SK-N-SH (cell line): Measurements from ENCODE around the gene FGG. TPM values are rescaled to one million over a fixed set of nuclear protein-coding genes. Genes with fewer than 3 reads are reported as not detected.

Source experiments
- CTCF ChIA-PET: fragments of 300-600, 350-600 bp; formaldehyde crosslinking; extraction: SDS; loops from one replicate; lab custom pipeline; 2021; lab: Yijun Ruan, JAX
- POLR2A ChIA-PET: fragments of 350-600 bp; sonication (Branson Sonifier 250); formaldehyde crosslinking; extraction: SDS; loops from one replicate; lab custom pipeline; 2020; ENCODE audit warnings: antibody characterized with exemption, inconsistent platforms; lab: Yijun Ruan, JAX
- DNase-seq: peaks from one replicate; pipeline ENCODE4 v3.0.0; 2012
- H2AFZ ChIP-seq: fragments of 200-600 bp; sonication (generic); 2 replicates; pipeline ENCODE4 v1.8.1; 2016; ENCODE audit warnings: antibody characterized with exemption, mild to moderate bottlenecking, low read depth
- H3F3A ChIP-seq: fragments of 200-600 bp; sonication (generic); replicated peaks from 2 replicates; pipeline ENCODE3; 2016; ENCODE audit warnings: antibody characterized with exemption, mild to moderate bottlenecking; ENCODE audit not compliant: insufficient read depth
- H3K27ac ChIP-seq, 2 experiments: fragments of 200-500 bp in 1 of 2; fragments of 200-600 bp in 1 of 2; sonication (Bioruptor generic) in 1 of 2; sonication (generic), shearing (Covaris generic) in 1 of 2; 2 replicates each; pipeline versions ENCODE4 v1.5.1 to v1.6.1; 2014 to 2016; ENCODE audit warnings: low read depth in 2 of 2, inconsistent platforms in 1 of 2, low read length in 1 of 2, mild to moderate bottlenecking in 1 of 2, mixed read lengths in 1 of 2
- H3K27me3 ChIP-seq: fragments of 200-600 bp; sonication (generic), shearing (Covaris generic); 2 replicates; pipeline ENCODE4 v1.6.1; 2016; ENCODE audit warnings: mixed run types; ENCODE audit not compliant: insufficient read depth
- H3K36me3 ChIP-seq, 2 experiments: fragments of 200-500 bp in 1 of 2; fragments of 200-600 bp in 1 of 2; sonication (Bioruptor generic) in 1 of 2; sonication (generic) in 1 of 2; replicated peaks in 1 of 2; 2 replicates each; pipeline versions ENCODE3 to v1.5.1; 2014 to 2016; ENCODE audit warnings: low read length in 1 of 2, mild to moderate bottlenecking in 1 of 2; ENCODE audit not compliant: insufficient read depth in 2 of 2, control insufficient read depth in 1 of 2
- H3K4me1 ChIP-seq, 2 experiments: fragments of 200-500 bp in 1 of 2; fragments of 200-600 bp in 1 of 2; sonication (Bioruptor generic) in 1 of 2; sonication (generic), shearing (Covaris generic) in 1 of 2; 2 replicates each; pipeline versions ENCODE4 v1.5.1 to v1.6.1; 2014 to 2016; ENCODE audit warnings: low read depth in 1 of 2, low read length in 1 of 2, mixed run types in 1 of 2; ENCODE audit not compliant: insufficient read depth in 2 of 2, control insufficient read depth in 1 of 2
- H3K4me2 ChIP-seq: fragments of 200-600 bp; sonication (generic), shearing (Covaris generic); 2 replicates; pipeline ENCODE4 v1.6.1; 2017; ENCODE audit warnings: mixed run types
- H3K4me3 ChIP-seq, 2 experiments: fragments of 200-500 bp in 1 of 2; fragments of 200-600 bp in 1 of 2; sonication (Bioruptor generic) in 1 of 2; sonication (generic), shearing (Covaris generic) in 1 of 2; 2 replicates each; pipeline versions ENCODE4 v1.5.1 to v1.8.1; 2014 to 2016; ENCODE audit warnings: low read depth in 2 of 2, inconsistent platforms in 1 of 2, low read length in 1 of 2, mild to moderate bottlenecking in 1 of 2, mixed read lengths in 1 of 2, moderate library complexity in 1 of 2
- H3K79me2 ChIP-seq: fragments of 200-600 bp; sonication (generic); 2 replicates; pipeline ENCODE4 v1.8.1; 2017; ENCODE audit warnings: mild to moderate bottlenecking; ENCODE audit not compliant: insufficient read depth
- H3K9ac ChIP-seq: fragments of 200-600 bp; sonication (generic); 2 replicates; pipeline ENCODE4 v1.6.1; 2017; ENCODE audit warnings: mixed run types
- H3K9me2 ChIP-seq: fragments of 200-600 bp; sonication (generic); 2 replicates; pipeline ENCODE4 v1.6.1; 2017; ENCODE audit warnings: mixed run types
- H3K9me3 ChIP-seq: fragments of 200-600 bp; sonication (generic); 2 replicates; pipeline ENCODE4 v1.6.1; 2017; ENCODE audit warnings: mixed run types, mild to moderate bottlenecking, moderate library complexity
- H4K20me1 ChIP-seq: fragments of 200-600 bp; sonication (generic); 2 replicates; pipeline ENCODE4 v1.6.1; 2017; ENCODE audit warnings: mild to moderate bottlenecking, mixed run types; ENCODE audit not compliant: insufficient read depth
- CHD2 ChIP-seq: fragments of 150-350 bp; IDR thresholded peaks from 2 replicates; pipeline ENCODE4 v1.6.1; 2018; ENCODE audit warnings: low read length; ENCODE audit not compliant: partially characterized antibody
- ELF1 ChIP-seq: IDR thresholded peaks from 2 replicates; pipeline ENCODE4 v1.4.0; 2012
- EP300 ChIP-seq, 2 experiments: IDR thresholded peaks; 2 replicates each; pipeline versions ENCODE4 v1.4.0 to v1.6.1; 2012; ENCODE audit warnings: borderline replicate concordance in 1 of 2, low read depth in 1 of 2, low read length in 1 of 2
- FOXJ3 ChIP-seq: sonication (generic); formaldehyde crosslinking; IDR thresholded peaks from 2 replicates; pipeline ENCODE4 v1.5.1; 2020; ENCODE audit warnings: mild to moderate bottlenecking, missing genetic modification reagents
- FOXM1 ChIP-seq: IDR thresholded peaks from 2 replicates; pipeline ENCODE4 v1.4.0; 2012; ENCODE audit warnings: low read depth, mild to moderate bottlenecking
- JUND ChIP-seq: IDR thresholded peaks from 2 replicates; pipeline ENCODE4 v1.4.0; 2012
- MXI1 ChIP-seq: IDR thresholded peaks from 2 replicates; pipeline ENCODE4 v1.6.1; 2012; ENCODE audit warnings: mild to moderate bottlenecking, low read depth, low read length, improper control_type of control experiment
- NFIC ChIP-seq: IDR thresholded peaks from 2 replicates; pipeline ENCODE4 v1.4.0; 2012; ENCODE audit warnings: borderline replicate concordance
- NRF1 ChIP-seq: IDR thresholded peaks from 2 replicates; pipeline ENCODE4 v1.6.1; 2012; ENCODE audit warnings: low read depth, mild to moderate bottlenecking, low read length
- POLR2AphosphoS5 ChIP-seq: IDR thresholded peaks from 2 replicates; pipeline ENCODE4 v1.6.1; 2012; ENCODE audit warnings: low read depth, low read length
- RCOR1 ChIP-seq: fragments of 150-350 bp; IDR thresholded peaks from 2 replicates; pipeline ENCODE4 v1.6.1; 2017; ENCODE audit warnings: antibody characterized with exemption, low read length
- RFX5 ChIP-seq: IDR thresholded peaks from 2 replicates; pipeline ENCODE4 v1.6.1; 2012; ENCODE audit warnings: mild to moderate bottlenecking, improper control_type of control experiment, low read length
- SIN3A ChIP-seq: IDR thresholded peaks from 2 replicates; pipeline ENCODE4 v1.6.1; 2012; ENCODE audit warnings: low read depth, mild to moderate bottlenecking, low read length, moderate library complexity, borderline replicate concordance
- SMC3 ChIP-seq: IDR thresholded peaks from 2 replicates; pipeline ENCODE4 v1.6.1; 2012; ENCODE audit warnings: low read depth, low read length, improper control_type of control experiment
- TAF1 ChIP-seq: IDR thresholded peaks from 2 replicates; pipeline ENCODE4 v1.6.1; 2012; ENCODE audit warnings: low read depth, mild to moderate bottlenecking, low read length, moderate library complexity, borderline replicate concordance
- TEAD4 ChIP-seq: IDR thresholded peaks from 2 replicates; pipeline ENCODE4 v1.4.0; 2012; ENCODE audit warnings: mild to moderate bottlenecking, borderline replicate concordance; ENCODE audit not compliant: insufficient read depth
- YY1 ChIP-seq: IDR thresholded peaks from 2 replicates; pipeline ENCODE4 v1.4.0; 2012; ENCODE audit warnings: low read depth, mild to moderate bottlenecking
- WGBS: methylation state at CpG from one replicate; pipeline ENCODE4 v1.1.6; 2017; ENCODE audit warnings: low lambda C conversion rate; 5-methylcytosine and 5-hydroxymethylcytosine counted together
- polyA plus RNA-seq, 3 experiments: library from polyadenylated mRNA; depleted of rRNA; stranded (reverse); fragments of >200 nt; gene quantifications; 2 replicates each; pipeline ENCODE4 v1.2.3, GENCODE V29; 2012
- TF ChIP-seq, protein P1 (sequence below): IDR thresholded peaks from 2 replicates; pipeline ENCODE4 v1.4.0; 2012; ENCODE audit warnings: low read depth, borderline replicate concordance
- TF ChIP-seq, protein P2 (sequence below): IDR thresholded peaks from 2 replicates; pipeline ENCODE4 v1.6.1; 2012; ENCODE audit warnings: mild to moderate bottlenecking, low read depth, low read length, moderate library complexity

The FGG gene
- polyA plus RNA-seq, 1 of the 3 experiments (the other 2 are of a cell fraction) = not detected

DNA sequence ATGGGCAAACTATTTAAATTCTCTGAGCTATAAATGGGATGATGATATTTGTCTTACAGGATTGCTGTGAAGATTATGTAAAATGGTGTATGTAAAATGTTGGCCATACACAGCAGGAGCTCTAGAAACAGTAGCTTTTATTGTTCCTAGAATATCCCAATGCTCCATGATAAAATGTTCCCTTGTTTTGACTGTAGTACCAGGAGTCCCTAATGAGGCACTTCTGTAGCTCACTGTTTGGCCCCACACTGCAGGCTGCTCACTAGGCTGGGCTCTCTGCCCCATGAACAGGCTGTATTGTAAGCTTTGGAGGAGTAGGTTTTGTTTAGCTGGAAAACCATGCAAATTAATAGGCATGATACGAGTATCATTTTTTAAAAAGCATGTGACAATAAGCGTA lies 18.6 kb downstream of the FGG start:
- Histone ChIP-seq H3K4me2 (no peak overlapping the region), H2AFZ (no peak overlapping the region), H3K9me2 (no peaks in the 10 kb centered on the region), H3K9me3 (no peaks in the 10 kb centered on the region), H3K27me3 (peaks cover 24% of the 10 kb centered on the region), H3K4me3 (no peak overlapping the region), H3K4me1 (no peaks in the 10 kb centered on the region), H3F3A (no peaks in the 10 kb centered on the region)
- POLR2A ChIA-PET = no interaction called here
- no peak for TF ChIP-seq TEAD4
- no peak for TF ChIP-seq NFIC
- no peak for TF ChIP-seq POLR2AphosphoS5
- TF ChIP-seq, protein P1, sequence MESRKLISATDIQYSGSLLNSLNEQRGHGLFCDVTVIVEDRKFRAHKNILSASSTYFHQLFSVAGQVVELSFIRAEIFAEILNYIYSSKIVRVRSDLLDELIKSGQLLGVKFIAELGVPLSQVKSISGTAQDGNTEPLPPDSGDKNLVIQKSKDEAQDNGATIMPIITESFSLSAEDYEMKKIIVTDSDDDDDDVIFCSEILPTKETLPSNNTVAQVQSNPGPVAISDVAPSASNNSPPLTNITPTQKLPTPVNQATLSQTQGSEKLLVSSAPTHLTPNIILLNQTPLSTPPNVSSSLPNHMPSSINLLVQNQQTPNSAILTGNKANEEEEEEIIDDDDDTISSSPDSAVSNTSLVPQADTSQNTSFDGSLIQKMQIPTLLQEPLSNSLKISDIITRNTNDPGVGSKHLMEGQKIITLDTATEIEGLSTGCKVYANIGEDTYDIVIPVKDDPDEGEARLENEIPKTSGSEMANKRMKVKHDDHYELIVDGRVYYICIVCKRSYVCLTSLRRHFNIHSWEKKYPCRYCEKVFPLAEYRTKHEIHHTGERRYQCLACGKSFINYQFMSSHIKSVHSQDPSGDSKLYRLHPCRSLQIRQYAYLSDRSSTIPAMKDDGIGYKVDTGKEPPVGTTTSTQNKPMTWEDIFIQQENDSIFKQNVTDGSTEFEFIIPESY = no peak
- no peak for TF ChIP-seq SIN3A
- TF ChIP-seq RFX5 = no peak
- TF ChIP-seq TAF1 = no peak
- TF ChIP-seq, protein P2, sequence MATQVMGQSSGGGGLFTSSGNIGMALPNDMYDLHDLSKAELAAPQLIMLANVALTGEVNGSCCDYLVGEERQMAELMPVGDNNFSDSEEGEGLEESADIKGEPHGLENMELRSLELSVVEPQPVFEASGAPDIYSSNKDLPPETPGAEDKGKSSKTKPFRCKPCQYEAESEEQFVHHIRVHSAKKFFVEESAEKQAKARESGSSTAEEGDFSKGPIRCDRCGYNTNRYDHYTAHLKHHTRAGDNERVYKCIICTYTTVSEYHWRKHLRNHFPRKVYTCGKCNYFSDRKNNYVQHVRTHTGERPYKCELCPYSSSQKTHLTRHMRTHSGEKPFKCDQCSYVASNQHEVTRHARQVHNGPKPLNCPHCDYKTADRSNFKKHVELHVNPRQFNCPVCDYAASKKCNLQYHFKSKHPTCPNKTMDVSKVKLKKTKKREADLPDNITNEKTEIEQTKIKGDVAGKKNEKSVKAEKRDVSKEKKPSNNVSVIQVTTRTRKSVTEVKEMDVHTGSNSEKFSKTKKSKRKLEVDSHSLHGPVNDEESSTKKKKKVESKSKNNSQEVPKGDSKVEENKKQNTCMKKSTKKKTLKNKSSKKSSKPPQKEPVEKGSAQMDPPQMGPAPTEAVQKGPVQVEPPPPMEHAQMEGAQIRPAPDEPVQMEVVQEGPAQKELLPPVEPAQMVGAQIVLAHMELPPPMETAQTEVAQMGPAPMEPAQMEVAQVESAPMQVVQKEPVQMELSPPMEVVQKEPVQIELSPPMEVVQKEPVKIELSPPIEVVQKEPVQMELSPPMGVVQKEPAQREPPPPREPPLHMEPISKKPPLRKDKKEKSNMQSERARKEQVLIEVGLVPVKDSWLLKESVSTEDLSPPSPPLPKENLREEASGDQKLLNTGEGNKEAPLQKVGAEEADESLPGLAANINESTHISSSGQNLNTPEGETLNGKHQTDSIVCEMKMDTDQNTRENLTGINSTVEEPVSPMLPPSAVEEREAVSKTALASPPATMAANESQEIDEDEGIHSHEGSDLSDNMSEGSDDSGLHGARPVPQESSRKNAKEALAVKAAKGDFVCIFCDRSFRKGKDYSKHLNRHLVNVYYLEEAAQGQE = no peak
- no peak for TF ChIP-seq EP300 (IDR thresholded peaks at IDR 0.05; ENCODE audit: borderline replicate concordance in 1 of 2, low read depth in 1 of 2, low read length in 1 of 2)
- no peak for TF ChIP-seq SMC3
- TF ChIP-seq ELF1 = no peak
- TF ChIP-seq YY1 = no peak
- no peak for TF ChIP-seq RCOR1
- no peak for TF ChIP-seq MXI1
- TF ChIP-seq FOXM1 = no peak
- TF ChIP-seq JUND = no peak
- TF ChIP-seq NRF1 = no peak
- no peak for TF ChIP-seq CHD2
- TF ChIP-seq FOXJ3 = no peak
- TF ChIP-seq, all 33 proteins: peak for 0
- H3K36me3 ChIP-seq = no peaks in the 10 kb centered on the region
- no peak overlapping the region for H3K27ac ChIP-seq
- H4K20me1 ChIP-seq = no peaks in the 10 kb centered on the region
- no peak for DNase-seq
- CTCF ChIA-PET = interaction anchor here (1.0 to 2.3 kb wide), 7 partner anchors 9 to 43 kb away, joined by 3 to 6 read pairs (median 5); partner anchors contain the start of gene PLRG1
- no peaks in the 10 kb centered on the region for H3K79me2 ChIP-seq
- no peak overlapping the region for H3K9ac ChIP-seq
- WGBS = 35% methylated on average over 2 of the region's 2 CpGs
